Daoy (cell line): ENCODE measurements around the gene VPS39. TPM values are rescaled to one million over a fixed set of nuclear protein-coding genes. Genes with fewer than 3 reads are reported as not detected.

Source experiments
- DNase-seq: peaks from one replicate; pipeline ENCODE4 v3.0.0-alpha.2; 2015; ENCODE audit warnings: low read depth
- total RNA-seq: library from RNA; depleted of rRNA; stranded (reverse); fragments of >200 nt; shearing (Covaris generic); gene quantifications from 2 replicates; pipeline ENCODE4 v1.2.3, GENCODE V29; 2014

The VPS39 gene
- total RNA-seq, 1 experiment from 2014 or later: 13.1 TPM

DNA sequence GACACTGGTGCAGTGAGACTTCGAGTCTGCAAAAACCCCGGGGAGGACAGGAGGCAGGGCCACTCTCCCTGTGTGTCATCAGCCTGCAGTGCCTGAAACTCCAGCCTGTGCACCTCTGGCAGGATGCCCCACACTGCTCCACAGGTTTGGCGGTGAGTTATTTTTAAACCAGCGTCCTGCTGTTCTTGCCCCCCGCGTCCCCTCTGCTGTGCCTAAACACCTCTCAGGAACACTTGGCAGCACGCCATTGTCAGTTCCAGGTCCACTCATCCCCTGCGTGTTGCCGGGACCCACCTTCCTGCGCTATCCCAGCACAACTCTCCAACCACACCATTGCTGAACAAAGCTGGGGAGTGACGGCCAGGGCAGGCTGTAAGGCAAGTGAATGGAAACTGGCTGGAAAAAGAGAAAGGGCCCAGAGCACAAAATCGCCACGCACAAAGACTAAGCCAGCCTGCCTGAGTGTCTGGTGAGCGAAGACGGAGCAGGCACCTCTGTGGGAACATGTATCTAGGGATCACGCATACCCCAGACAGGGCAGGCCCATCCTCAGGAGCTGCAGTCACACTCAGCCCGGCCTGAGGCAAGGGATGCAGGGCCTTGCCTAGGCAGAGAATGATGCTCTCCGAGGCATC is 48.6 kb downstream of the VPS39 start:
- no peak for DNase-seq

GRCh38 chr15:42158941-42159340 is 49.2 kb downstream of the VPS39 start:
- DNase-seq: no peak

DNA sequence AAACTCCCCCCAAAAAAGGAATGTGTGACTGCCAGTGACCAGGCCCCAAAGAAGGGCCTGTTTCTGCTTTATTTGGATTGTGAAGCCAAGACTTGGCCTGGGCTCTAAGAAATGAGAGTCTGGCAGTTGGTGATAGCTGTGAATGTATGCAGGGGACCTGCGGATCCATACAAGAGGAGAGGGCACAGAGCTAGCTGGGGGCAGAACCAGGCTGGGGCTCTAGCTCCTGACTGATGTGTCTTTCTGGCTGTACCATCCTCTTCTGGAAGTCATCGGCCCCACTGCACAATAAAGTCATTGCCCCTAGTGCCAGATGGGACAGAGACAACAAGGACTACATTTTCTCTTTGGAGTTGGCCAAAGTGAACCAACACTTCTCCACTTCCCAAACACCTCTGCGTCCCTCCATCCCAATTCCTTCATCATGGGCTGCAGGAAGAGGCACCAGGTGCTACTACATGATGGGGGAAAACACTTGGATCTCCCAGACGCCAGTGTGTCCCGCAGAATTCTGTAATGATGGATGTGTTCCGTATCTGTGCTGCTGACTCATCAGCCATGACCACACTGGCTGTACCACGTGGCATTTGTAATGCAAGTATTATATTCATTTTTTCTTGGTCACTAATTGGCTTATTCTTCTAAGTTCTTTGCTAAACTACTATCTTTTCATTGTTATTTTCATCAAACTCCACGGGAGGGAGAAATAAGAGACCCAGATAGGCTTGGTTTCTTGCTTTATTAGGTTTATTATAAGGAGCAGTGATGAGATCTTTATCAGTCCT is 49.9 kb downstream of the VPS39 start:
- DNase-seq: peak; percentile 73

GRCh38 chr15:42157381-42157780 is 50.7 kb downstream of the VPS39 start:
- DNase-seq: no peak

GRCh38 chr15:42156243-42156922 is 51.7 kb downstream of the VPS39 start, which contains the start of gene PLA2G4F:
Gene PLA2G4F (minus strand): TSS chr15:42156636. CDS start chr15:42156549, 87 bp downstream.
- DNase-seq: no peak

GRCh38 chr15:42155546-42156242 is 52.4 kb downstream of the VPS39 start:
- no peak for DNase-seq

- DNase-seq: no peak
Measured at GRCh38 chr15:42154956-42155355, 53.1 kb downstream of the VPS39 start.

DNA sequence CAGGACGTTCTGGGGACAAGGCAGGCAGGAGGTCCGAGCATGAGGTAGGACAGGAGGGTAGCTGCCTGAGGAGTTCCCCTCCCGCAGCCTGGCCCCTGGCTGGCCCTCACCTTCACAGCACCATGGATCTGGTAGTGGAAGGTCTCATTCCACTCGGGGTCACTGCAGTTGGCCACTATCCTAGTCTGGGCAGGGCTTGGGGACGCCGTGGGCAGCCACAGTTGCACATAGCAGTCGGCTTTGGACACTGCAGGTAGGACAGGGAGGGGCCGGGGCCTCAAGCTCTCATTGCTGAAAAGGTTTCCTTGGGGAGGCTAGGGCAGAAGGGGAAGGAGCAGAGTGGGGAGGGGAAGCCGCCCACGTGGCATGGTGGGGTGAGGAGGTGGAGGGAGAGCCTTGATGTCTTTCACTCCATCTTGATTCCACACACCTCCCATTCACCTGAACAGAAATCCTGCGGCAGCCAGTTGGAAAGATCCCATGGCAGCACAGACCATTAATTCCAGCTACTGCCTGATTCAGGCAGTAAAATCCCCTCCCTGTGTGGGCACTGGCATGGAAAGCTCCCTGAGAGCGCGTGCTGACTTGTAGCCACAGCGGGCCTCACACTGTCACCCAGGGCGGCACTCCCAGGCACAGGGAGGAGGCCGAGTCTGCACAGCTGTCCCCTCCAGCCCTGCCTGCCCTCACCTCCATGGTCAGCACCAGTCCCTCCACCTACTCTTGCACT is 53.7 kb downstream of the VPS39 start:
- no peak for DNase-seq

DNA sequence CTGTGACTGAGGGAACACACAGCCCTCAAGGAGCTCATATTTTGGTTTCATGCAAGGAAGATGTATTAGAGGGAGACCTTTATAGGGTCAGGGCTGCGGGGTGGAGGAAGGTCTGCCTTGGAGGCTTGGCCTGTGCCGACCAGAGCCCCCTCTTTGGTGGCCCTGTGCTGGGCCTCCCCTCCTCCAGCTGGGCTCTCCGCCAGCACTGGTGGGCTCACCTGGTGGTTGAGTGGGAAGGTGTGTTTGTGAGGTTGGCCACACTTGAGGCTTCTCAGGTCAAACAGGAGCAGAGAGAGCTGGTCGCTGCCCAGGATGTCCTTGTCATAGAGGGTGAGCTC is 54.3 kb downstream of the VPS39 start:
- no peak for DNase-seq

GRCh38 chr15:42152921-42153698 is 55.0 kb downstream of the VPS39 start:
- no peak for DNase-seq

DNA sequence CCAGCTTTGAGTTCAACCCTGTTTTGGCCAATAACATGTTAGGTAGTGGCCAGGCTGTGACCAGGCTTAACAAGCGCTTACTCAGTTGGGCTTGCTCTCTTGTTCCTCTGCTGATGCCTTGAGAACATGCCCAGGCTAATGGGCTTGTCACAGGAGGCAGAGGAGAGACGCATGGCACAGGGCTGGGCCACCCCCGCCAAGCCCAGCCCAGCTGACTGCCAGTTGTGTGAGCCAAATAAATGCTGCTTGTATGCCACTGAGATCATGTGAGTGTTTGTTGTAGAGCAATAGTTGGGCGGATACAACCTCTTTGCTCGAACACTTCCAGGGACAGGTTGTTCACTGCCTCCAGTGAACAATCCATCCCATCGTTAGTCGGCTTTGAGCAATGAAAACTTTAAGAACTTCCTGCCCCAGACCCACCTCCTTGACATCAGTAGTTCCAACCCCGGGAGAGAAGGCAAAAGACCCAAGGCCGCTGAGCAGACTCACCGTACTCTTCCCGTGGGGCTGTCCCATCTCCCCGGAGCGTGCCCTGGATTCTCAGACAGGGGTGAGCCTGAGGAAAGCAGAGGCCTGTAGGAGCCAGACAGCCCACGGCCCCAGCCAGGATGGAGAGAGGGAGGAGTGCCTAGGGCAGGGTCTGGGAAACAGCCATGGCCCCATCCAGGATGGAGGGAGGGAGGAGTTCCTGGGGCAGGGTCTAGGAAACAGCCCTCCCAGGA is 55.7 kb downstream of the VPS39 start:
- no peak for DNase-seq

GRCh38 chr15:42151736-42152135 is 56.4 kb downstream of the VPS39 start:
- DNase-seq: no peak

DNA sequence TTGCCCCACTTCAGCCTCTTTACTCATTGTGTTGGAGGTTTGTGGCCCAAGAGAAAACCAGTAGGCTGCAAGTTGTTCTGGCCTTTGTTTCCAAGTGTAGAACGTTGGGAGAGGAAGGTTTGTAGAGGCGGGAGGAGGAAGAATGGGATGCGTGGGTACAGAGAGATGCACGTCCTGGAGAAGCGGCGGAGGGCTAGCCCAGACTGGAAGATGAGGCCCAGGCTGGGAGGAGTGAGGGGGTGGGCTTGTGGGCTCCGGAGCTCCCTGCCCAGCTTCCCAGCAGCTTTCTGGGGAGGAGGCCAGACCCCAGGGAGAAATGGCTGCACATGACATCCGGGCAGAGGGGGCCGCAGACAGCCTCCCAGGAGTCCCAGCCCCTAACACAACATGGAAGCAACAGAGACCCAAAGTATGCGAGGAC is 57.0 kb downstream of the VPS39 start:
- DNase-seq: no peak

DNA sequence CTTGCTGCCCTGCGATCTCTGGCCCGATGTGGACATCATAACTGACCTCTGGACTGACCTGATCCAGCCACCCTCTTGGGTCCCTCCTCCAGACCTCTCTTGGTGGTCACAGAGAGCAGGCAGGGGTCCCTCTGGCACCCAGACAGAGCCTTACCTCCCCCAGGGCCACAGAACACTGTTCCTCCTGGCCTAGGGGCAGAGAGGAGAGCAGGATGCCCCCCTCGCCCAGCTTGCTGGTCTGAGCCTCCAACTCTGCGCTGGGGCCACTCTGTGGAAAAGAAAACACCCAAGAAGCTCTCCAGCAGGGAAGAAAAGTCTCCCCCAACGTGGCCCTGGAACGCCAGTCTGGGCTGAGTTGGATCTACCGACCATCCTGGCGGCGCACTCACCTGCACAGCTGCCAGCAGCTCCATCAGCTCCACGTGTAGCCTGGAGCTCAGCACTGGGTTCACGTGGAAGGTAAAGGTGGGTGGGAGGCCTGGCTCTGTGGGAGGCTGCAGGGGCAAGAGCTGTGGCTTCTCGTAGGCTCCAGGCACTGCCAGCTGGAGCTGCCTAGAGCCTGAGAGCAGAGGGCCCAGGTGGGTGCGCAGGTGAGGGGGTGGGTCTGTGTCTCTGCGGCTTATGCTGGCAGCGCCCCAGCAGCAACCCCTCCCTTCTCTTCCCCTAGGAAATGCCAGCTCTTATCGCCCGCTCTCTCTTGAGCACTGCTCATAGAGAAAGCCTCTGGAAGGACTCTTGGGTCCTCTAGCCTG is 57.7 kb downstream of the VPS39 start:
- DNase-seq: no peak

DNA sequence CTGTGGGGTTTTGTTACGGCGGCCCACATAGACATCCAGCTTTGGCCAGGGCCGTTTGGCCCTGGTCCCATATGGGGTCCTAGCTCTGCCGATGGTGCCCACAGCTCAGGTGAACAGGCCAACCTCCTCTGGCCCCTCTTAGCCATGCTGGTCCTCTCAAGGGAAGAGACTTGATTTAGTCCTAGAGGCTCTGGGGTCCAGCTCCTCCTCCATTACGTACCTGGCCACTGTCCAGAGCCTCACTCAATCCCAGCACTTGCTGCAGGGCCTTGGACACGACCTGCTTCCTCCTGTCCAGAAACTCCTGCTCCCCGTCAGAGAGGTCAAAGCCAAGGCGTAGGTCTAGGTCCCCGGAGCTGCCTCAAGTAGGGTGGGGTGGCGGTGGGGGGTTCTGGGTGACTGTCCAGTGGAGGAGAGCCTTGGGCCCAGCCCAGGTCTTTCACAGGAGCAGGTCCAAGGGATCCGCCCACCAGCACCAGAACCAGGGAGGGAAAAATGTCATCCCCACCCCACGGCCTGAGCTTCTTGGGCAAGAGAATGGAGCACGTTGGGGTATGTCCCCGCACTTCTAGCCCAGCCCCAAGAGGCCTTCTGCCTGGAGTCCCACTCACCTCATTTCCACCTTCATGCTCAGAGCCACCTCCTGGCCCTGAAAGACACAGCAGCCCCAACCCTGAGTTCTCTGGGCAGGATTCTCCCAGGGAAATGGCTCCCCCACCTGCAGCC is 58.4 kb downstream of the VPS39 start:
- DNase-seq: no peak

- DNase-seq: no peak
Measured at GRCh38 chr15:42148808-42149492, 59.2 kb downstream of the VPS39 start.

- no peak for DNase-seq
Measured at GRCh38 chr15:42147431-42147735, 60.7 kb downstream of the VPS39 start.
